ENCODE measurements around the gene ZW10.

Gene ZW10

GRCh38 chr11:113698515-113698914 lies 75.0 kb downstream of the ZW10 start:
- Histone ChIP-seq H3K9ac (ENCODE audit: low read depth, low read length) (no peak overlapping the region), H3K36me3 (ENCODE audit: insufficient read depth, low read length) (no peaks in the 10 kb centered on the region; the same call in 1 of the 2 replicates)

GRCh38 chr11:113697756-113698407 lies 75.6 kb downstream of the ZW10 start:
- Histone ChIP-seq H3K9ac (ENCODE audit: low read depth, low read length) (no peak overlapping the region), H3K36me3 (ENCODE audit: insufficient read depth, low read length) (no peaks in the 10 kb centered on the region; the same call in 1 of the 2 replicates), H3K9me3 (ENCODE audit: control insufficient read depth, insufficient read depth, low read length) (no peaks in the 10 kb centered on the region), H3K4me1 (ENCODE audit: insufficient read depth, low read length) (no peaks in the 10 kb centered on the region)

More at GRCh38 chr11:113698515-113698914, 75.0 kb downstream of the ZW10 start:
- no peaks in the 10 kb centered on the region for H3K4me1 ChIP-seq (ENCODE audit: insufficient read depth, low read length)
- no peaks in the 10 kb centered on the region for H3K9me3 ChIP-seq (ENCODE audit: control insufficient read depth, insufficient read depth, low read length)

- Histone ChIP-seq H3K9ac (ENCODE audit: low read depth, low read length) (no peak overlapping the region), H3K4me1 (ENCODE audit: insufficient read depth, low read length) (no peaks in the 10 kb centered on the region), H3K9me3 (ENCODE audit: control insufficient read depth, insufficient read depth, low read length) (no peaks in the 10 kb centered on the region), H3K36me3 (ENCODE audit: insufficient read depth, low read length) (no peaks in the 10 kb centered on the region)
Measured at GRCh38 chr11:113697111-113697510, 76.4 kb downstream of the ZW10 start.

- H3K9me3 ChIP-seq (ENCODE audit: control insufficient read depth, insufficient read depth, low read length) = no peaks in the 10 kb centered on the region
- no peaks in the 10 kb centered on the region for H3K36me3 ChIP-seq (ENCODE audit: insufficient read depth, low read length)
- peaks cover 7% of the 10 kb centered on the region; the same call in 1 of the 2 replicates for H3K4me1 ChIP-seq (ENCODE audit: insufficient read depth, low read length)
- no peak overlapping the region for H3K9ac ChIP-seq (ENCODE audit: low read depth, low read length)
Measured at GRCh38 chr11:113695207-113695606, 78.3 kb downstream of the ZW10 start.

GRCh38 chr11:113694390-113694789 lies 79.1 kb downstream of the ZW10 start:
- Histone ChIP-seq H3K4me1 (ENCODE audit: insufficient read depth, low read length) (peaks cover 9% of the 10 kb centered on the region; the same call in 1 of the 2 replicates), H3K9ac (ENCODE audit: low read depth, low read length) (no peak overlapping the region), H3K9me3 (ENCODE audit: control insufficient read depth, insufficient read depth, low read length) (no peaks in the 10 kb centered on the region), H3K36me3 (ENCODE audit: insufficient read depth, low read length) (no peaks in the 10 kb centered on the region)

GRCh38 chr11:113693030-113693429 lies 80.5 kb downstream of the ZW10 start:
- H3K36me3 ChIP-seq (ENCODE audit: insufficient read depth, low read length) = no peaks in the 10 kb centered on the region
- H3K9ac ChIP-seq (ENCODE audit: low read depth, low read length) = no peak overlapping the region
- H3K4me1 ChIP-seq (ENCODE audit: insufficient read depth, low read length) = peaks cover 9% of the 10 kb centered on the region; the same call in 1 of the 2 replicates
- H3K9me3 ChIP-seq (ENCODE audit: control insufficient read depth, insufficient read depth, low read length) = no peaks in the 10 kb centered on the region

GRCh38 chr11:113690619-113691569 lies 82.6 kb downstream of the ZW10 start:
- Histone ChIP-seq H3K9ac (ENCODE audit: low read depth, low read length) (no peak overlapping the region), H3K9me3 (ENCODE audit: control insufficient read depth, insufficient read depth, low read length) (no peaks in the 10 kb centered on the region), H3K4me1 (ENCODE audit: insufficient read depth, low read length) (peaks cover 9% of the 10 kb centered on the region; the same call in 1 of the 2 replicates), H3K36me3 (ENCODE audit: insufficient read depth, low read length) (no peaks in the 10 kb centered on the region)

- H3K36me3 ChIP-seq (ENCODE audit: insufficient read depth, low read length) = no peaks in the 10 kb centered on the region
- H3K4me1 ChIP-seq (ENCODE audit: insufficient read depth, low read length) = peaks cover 9% of the 10 kb centered on the region; the same call in 1 of the 2 replicates
- no peak overlapping the region for H3K9ac ChIP-seq (ENCODE audit: low read depth, low read length)
- no peaks in the 10 kb centered on the region for H3K9me3 ChIP-seq (ENCODE audit: control insufficient read depth, insufficient read depth, low read length)
Measured at GRCh38 chr11:113689768-113690618, 83.5 kb downstream of the ZW10 start.

GRCh38 chr11:113685654-113686359 lies 87.7 kb downstream of the ZW10 start:
- Histone ChIP-seq H3K36me3 (ENCODE audit: insufficient read depth, low read length) (no peaks in the 10 kb centered on the region), H3K9ac (ENCODE audit: low read depth, low read length) (no peak overlapping the region), H3K9me3 (ENCODE audit: control insufficient read depth, insufficient read depth, low read length) (no peaks in the 10 kb centered on the region), H3K4me1 (ENCODE audit: insufficient read depth, low read length) (peaks cover 7% of the 10 kb centered on the region; the same call in 1 of the 2 replicates)

GRCh38 chr11:113684496-113684895 lies 89.0 kb downstream of the ZW10 start:
- Histone ChIP-seq H3K36me3 (ENCODE audit: insufficient read depth, low read length) (no peaks in the 10 kb centered on the region), H3K4me1 (ENCODE audit: insufficient read depth, low read length) (no peaks in the 10 kb centered on the region), H3K9ac (ENCODE audit: low read depth, low read length) (no peak overlapping the region), H3K9me3 (ENCODE audit: control insufficient read depth, insufficient read depth, low read length) (no peaks in the 10 kb centered on the region)

- Histone ChIP-seq H3K36me3 (ENCODE audit: insufficient read depth, low read length) (no peaks in the 10 kb centered on the region), H3K9ac (ENCODE audit: low read depth, low read length) (no peak overlapping the region), H3K4me1 (ENCODE audit: insufficient read depth, low read length) (no peaks in the 10 kb centered on the region), H3K9me3 (ENCODE audit: control insufficient read depth, insufficient read depth, low read length) (no peaks in the 10 kb centered on the region)
Measured at GRCh38 chr11:113683481-113684046, 89.9 kb downstream of the ZW10 start.

All from ES-I3 (cell line).